Neural cell (in vitro differentiated cells): ENCODE results near the gene PPP2R5B. TPM values are rescaled to one million over a fixed set of nuclear protein-coding genes. Genes with fewer than 3 reads are reported as not detected.

Experiments
- H2AFZ ChIP-seq: fragments of 200-600, 300-800 bp; sonication (generic), shearing (Covaris generic); 2 replicates; pipeline ENCODE4 v1.6.0; 2014; ENCODE audit warnings: low read depth, mild to moderate bottlenecking, antibody characterized with exemption, low read length, moderate library complexity
- H3F3A ChIP-seq: fragments of 200-600 bp; shearing (Covaris generic); 2 replicates; pipeline ENCODE4 v1.6.1; 2016; ENCODE audit warnings: mild to moderate bottlenecking, moderate library complexity, mixed read lengths, antibody characterized with exemption, low read length; ENCODE audit not compliant: insufficient read depth, poor library complexity, severe bottlenecking
- H3K27ac ChIP-seq: fragments of 200-600, 300-800 bp; sonication (generic), shearing (Covaris generic); 2 replicates; pipeline ENCODE4 v1.5.1; 2014; ENCODE audit warnings: mild to moderate bottlenecking, low read length, moderate library complexity
- H3K27me3 ChIP-seq: fragments of 300-800, 200-600 bp; sonication (generic), shearing (Covaris generic); 2 replicates; pipeline ENCODE4 v1.6.0; 2014; ENCODE audit warnings: mild to moderate bottlenecking, low read depth, low read length, moderate library complexity; ENCODE audit not compliant: insufficient read depth
- H3K36me3 ChIP-seq: fragments of 300-800, 200-600 bp; sonication (generic), shearing (Covaris generic); 2 replicates; pipeline ENCODE4 v1.5.1; 2014; ENCODE audit warnings: mild to moderate bottlenecking, antibody characterized with exemption, low read length, moderate library complexity; ENCODE audit not compliant: insufficient read depth
- H3K4me2 ChIP-seq: fragments of 300-800, 200-600 bp; sonication (generic), shearing (Covaris generic); 2 replicates; pipeline ENCODE4 v1.6.0; 2014; ENCODE audit warnings: mild to moderate bottlenecking, low read length
- H3K4me3 ChIP-seq: fragments of 300-800, 200-600 bp; sonication (generic), shearing (Covaris generic); 2 replicates; pipeline ENCODE4 v1.5.1; 2014; ENCODE audit warnings: mild to moderate bottlenecking, low read length, moderate library complexity
- H3K79me2 ChIP-seq: fragments of 200-600 bp; shearing (Covaris generic); replicated peaks from 2 replicates; pipeline ENCODE4 v1.6.0; 2014; ENCODE audit warnings: mild to moderate bottlenecking, low read length, moderate library complexity; ENCODE audit not compliant: insufficient read depth
- H3K9ac ChIP-seq: fragments of 300-800, 200-600 bp; sonication (generic), shearing (Covaris generic); 2 replicates; pipeline ENCODE4 v1.6.1; 2016; ENCODE audit warnings: mild to moderate bottlenecking, low read length, mixed read lengths
- H3K9me2 ChIP-seq: fragments of 200-600 bp; shearing (Covaris generic); 2 replicates; pipeline ENCODE4 v1.6.1; 2016; ENCODE audit warnings: mild to moderate bottlenecking, low read length, mixed read lengths; ENCODE audit not compliant: insufficient read depth
- H3K9me3 ChIP-seq: fragments of 200-600, 300-800 bp; sonication (generic), shearing (Covaris generic); 2 replicates; pipeline ENCODE4 v1.6.1; 2016; ENCODE audit warnings: mild to moderate bottlenecking, mixed run types, low read length, moderate library complexity, mixed read lengths
- H4K20me1 ChIP-seq: fragments of 200-600 bp; shearing (Covaris generic); 2 replicates; pipeline ENCODE4 v1.6.1; 2016; ENCODE audit warnings: mild to moderate bottlenecking, mixed run types; ENCODE audit not compliant: insufficient read depth
- CTCF ChIP-seq: fragments of 450-650 bp; IDR thresholded peaks from 2 replicates; pipeline ENCODE4 v1.5.1; 2014; ENCODE audit warnings: antibody characterized with exemption, mild to moderate bottlenecking, moderate library complexity; ENCODE audit not compliant: poor library complexity, severe bottlenecking
- EP300 ChIP-seq: fragments of 450-650 bp; conservative IDR thresholded peaks from 2 replicates; pipeline ENCODE4 v1.6.1; 2014; ENCODE audit warnings: antibody characterized with exemption, mild to moderate bottlenecking, moderate library complexity; ENCODE audit not compliant: poor library complexity, severe bottlenecking
- EZH2 ChIP-seq: fragments of 200-600, 300-800 bp; shearing (Covaris generic), sonication (generic); IDR thresholded peaks from 2 replicates; pipeline ENCODE4 v1.6.1; 2014; ENCODE audit warnings: antibody characterized with exemption, low read length, borderline replicate concordance, mild to moderate bottlenecking; ENCODE audit not compliant: insufficient read depth, poor library complexity, severe bottlenecking
- MXI1 ChIP-seq: fragments of 450-650 bp; conservative IDR thresholded peaks from 2 replicates; pipeline ENCODE4 v1.6.1; 2014; ENCODE audit warnings: antibody characterized with exemption, mild to moderate bottlenecking; ENCODE audit not compliant: poor library complexity, severe bottlenecking
- POLR2AphosphoS5 ChIP-seq: IDR thresholded peaks from 2 replicates; pipeline ENCODE4 v1.6.1; 2012
- RAD21 ChIP-seq: fragments of 450-650 bp; conservative IDR thresholded peaks from 2 replicates; pipeline ENCODE4 v1.6.1; 2014; ENCODE audit warnings: antibody characterized with exemption, mild to moderate bottlenecking, moderate library complexity
- REST ChIP-seq: IDR thresholded peaks from 2 replicates; pipeline ENCODE4 v1.6.1; 2012; ENCODE audit warnings: borderline replicate concordance
- SMC3 ChIP-seq: fragments of 450-650 bp; conservative IDR thresholded peaks from 2 replicates; pipeline ENCODE4 v1.6.1; 2014; ENCODE audit warnings: antibody characterized with exemption, mild to moderate bottlenecking, moderate library complexity; ENCODE audit not compliant: poor library complexity
- TAF1 ChIP-seq: IDR thresholded peaks from 2 replicates; pipeline ENCODE4 v1.6.1; 2012; ENCODE audit warnings: low read depth
- polyA plus RNA-seq: library from polyadenylated mRNA; depleted of rRNA; stranded (reverse); fragments of >200 nt; gene quantifications from 2 replicates; pipeline ENCODE4 v1.2.3, GENCODE V29; 2014

The PPP2R5B gene
- polyA plus RNA-seq, 1 donor from 2014 or later = 76.1 TPM

- no peak overlapping the region for H3K27ac ChIP-seq
- no peaks in the 10 kb centered on the region for H3K27me3 ChIP-seq
- H3K79me2 ChIP-seq = no peaks in the 10 kb centered on the region
- TF ChIP-seq POLR2AphosphoS5 = no peak
- no peak overlapping the region for H3K4me3 ChIP-seq
- H3K9me3 ChIP-seq = no peaks in the 10 kb centered on the region
- H2AFZ ChIP-seq = no peak overlapping the region
- H4K20me1 ChIP-seq = no peaks in the 10 kb centered on the region
- no peaks in the 10 kb centered on the region for H3K36me3 ChIP-seq
- no peaks in the 10 kb centered on the region for H3F3A ChIP-seq
- H3K9me2 ChIP-seq = no peaks in the 10 kb centered on the region
- no peak overlapping the region for H3K4me2 ChIP-seq
- H3K9ac ChIP-seq = no peak overlapping the region
Measured at GRCh38 chr11:64897381-64898075, 27.0 kb upstream of the PPP2R5B start.

- H4K20me1 ChIP-seq = no peaks in the 10 kb centered on the region
- H3K27me3 ChIP-seq = no peaks in the 10 kb centered on the region
- no peaks in the 10 kb centered on the region for H3K9me3 ChIP-seq
- TF ChIP-seq POLR2AphosphoS5 (no peak), REST (no peak), TAF1 (no peak), EP300 (no peak), CTCF (no peak), RAD21 (no peak), EZH2 (no peak), MXI1 (no peak), SMC3 (no peak)
- no peak overlapping the region for H2AFZ ChIP-seq
- no peak overlapping the region for H3K27ac ChIP-seq
- no peaks in the 10 kb centered on the region for H3F3A ChIP-seq
- no peaks in the 10 kb centered on the region for H3K79me2 ChIP-seq
- no peak overlapping the region for H3K4me2 ChIP-seq
- H3K9me2 ChIP-seq = no peaks in the 10 kb centered on the region
- no peaks in the 10 kb centered on the region for H3K36me3 ChIP-seq
- no peak overlapping the region for H3K9ac ChIP-seq
- no peak overlapping the region for H3K4me3 ChIP-seq
Measured at GRCh38 chr11:64898076-64898445, 26.4 kb upstream of the PPP2R5B start.

GRCh38 chr11:64898541-64898940, 25.9 kb upstream of the PPP2R5B start:
- H3K36me3 ChIP-seq = no peaks in the 10 kb centered on the region
- no peaks in the 10 kb centered on the region for H3K79me2 ChIP-seq
- no peaks in the 10 kb centered on the region for H3F3A ChIP-seq
- no peak overlapping the region for H3K27ac ChIP-seq
- H3K4me3 ChIP-seq = no peak overlapping the region
- no peak for TF ChIP-seq TAF1
- no peak for TF ChIP-seq RAD21
- TF ChIP-seq EZH2 = no peak
- TF ChIP-seq MXI1 = no peak
- no peak for TF ChIP-seq SMC3
- TF ChIP-seq EP300 = no peak
- TF ChIP-seq REST = no peak
- TF ChIP-seq POLR2AphosphoS5 = no peak
- no peak for TF ChIP-seq CTCF
- no peaks in the 10 kb centered on the region for H3K9me2 ChIP-seq
- H2AFZ ChIP-seq = no peak overlapping the region
- H3K27me3 ChIP-seq = no peaks in the 10 kb centered on the region
- no peak overlapping the region for H3K9ac ChIP-seq
- H3K4me2 ChIP-seq = no peak overlapping the region
- no peaks in the 10 kb centered on the region for H3K9me3 ChIP-seq
- H4K20me1 ChIP-seq = no peaks in the 10 kb centered on the region
